ENCODE results near the gene KRTAP24-1. TPM values are rescaled to one million over a fixed set of nuclear protein-coding genes. Genes with fewer than 3 reads are reported as not detected.

The KRTAP24-1 gene
- total RNA-seq, 1 donor from 2014 or later, result not detected

Other genes starting within 250 kb of the KRTAP24-1 start
- gene CLDN17, start 116.1 kb downstream of the KRTAP24-1 start, total RNA-seq, result not detected in 2 replicates
- gene CLDN8, start 66.9 kb downstream of the KRTAP24-1 start, total RNA-seq, result not detected in 2 replicates
- gene KRTAP25-1, start 6.6 kb upstream of the KRTAP24-1 start, total RNA-seq, result not detected in 2 replicates
- gene KRTAP26-1, start 37.4 kb upstream of the KRTAP24-1 start, total RNA-seq, result not detected in 2 replicates
- gene KRTAP27-1, start 54.7 kb upstream of the KRTAP24-1 start, total RNA-seq, result not detected in 2 replicates
- gene KRTAP23-1, start 65.7 kb upstream of the KRTAP24-1 start, total RNA-seq, result not detected in 2 replicates
- gene KRTAP13-2, start 89.3 kb upstream of the KRTAP24-1 start, total RNA-seq, result not detected in 2 replicates
- not detected in 2 replicates for gene KRTAP13-1, start 113.1 kb upstream of the KRTAP24-1 start, total RNA-seq
- not detected in 2 replicates for gene KRTAP13-3, start 143.0 kb upstream of the KRTAP24-1 start, total RNA-seq
- gene KRTAP13-4, start 147.3 kb upstream of the KRTAP24-1 start, total RNA-seq, result not detected in 2 replicates
- not detected in 2 replicates for gene KRTAP15-1, start 157.3 kb upstream of the KRTAP24-1 start, total RNA-seq
- not detected in 2 replicates for gene KRTAP19-1, start 197.4 kb upstream of the KRTAP24-1 start, total RNA-seq
- gene KRTAP19-2, start 204.5 kb upstream of the KRTAP24-1 start, total RNA-seq, result not detected in 2 replicates
- gene KRTAP19-3, start 209.1 kb upstream of the KRTAP24-1 start, total RNA-seq, result not detected in 2 replicates
- not detected in 2 replicates for gene KRTAP19-4, start 214.2 kb upstream of the KRTAP24-1 start, total RNA-seq
- gene KRTAP19-5, start 219.2 kb upstream of the KRTAP24-1 start, total RNA-seq, result not detected in 2 replicates

Data from activated T-helper 1 cell treated with anti-CD3 and anti-CD28 coated beads, Interleukin-12 subunit alpha, Interleukin-12 subunit beta, Interleukin-2, Interleukin-4 antibody, amounts not matched to agents 30 ng/mL and 10 ng/mL and 1 ng/mL, durations not matched to agents 14 hours and 24 hours and 36 hours (primary cell).